Upper lobe of left lung (tissue), 4 donors: ENCODE measurements around the gene SELENOO.

Source experiments
- CTCF ChIP-seq, 6 experiments: fragments of 450-650 bp in 4 of 6; fragments of 200-600 bp in 2 of 6; sonication (generic) in 2 of 6; IDR thresholded peaks; one replicate each; pipeline ENCODE4 v1.5.1; 2016 to 2019; ENCODE audit warnings: antibody characterized with exemption in 6 of 6
- EP300 ChIP-seq, 4 donors: sonication (generic); formaldehyde crosslinking; IDR thresholded peaks; one replicate each; pipeline ENCODE4 v1.5.1; 2017; ENCODE audit warnings: antibody characterized with exemption in 4 of 4, control low read depth in 2 of 4
- POLR2A ChIP-seq, 4 donors: fragments of 450-650 bp; IDR thresholded peaks; one replicate each; pipeline ENCODE4 v1.5.1; 2016 to 2017; ENCODE audit warnings: antibody characterized with exemption in 4 of 4, mild to moderate bottlenecking in 2 of 4
- POLR2AphosphoS5 ChIP-seq, 2 donors: sonication (generic); formaldehyde crosslinking; IDR thresholded peaks; one replicate each; pipeline ENCODE4 v1.5.1; 2017; ENCODE audit warnings: antibody characterized with exemption in 2 of 2

GRCh38 chr22:50199251-50199721 lies 1.5 kb upstream of the SELENOO start:
- no peak for TF ChIP-seq POLR2AphosphoS5 (IDR thresholded peaks at IDR 0.05)
- no peak for TF ChIP-seq CTCF (IDR thresholded peaks at IDR 0.05)
- no peak for TF ChIP-seq POLR2A (IDR thresholded peaks at IDR 0.05)
- TF ChIP-seq EP300 (IDR thresholded peaks at IDR 0.05) = no peak
